ENCODE data around the gene CMTM4.
"Not testable (repeated sequence)": the region's sequence is repeated elsewhere in the genome, so short reads cannot be mapped to it uniquely, and the experiment has no call there.

Gene CMTM4

DNA sequence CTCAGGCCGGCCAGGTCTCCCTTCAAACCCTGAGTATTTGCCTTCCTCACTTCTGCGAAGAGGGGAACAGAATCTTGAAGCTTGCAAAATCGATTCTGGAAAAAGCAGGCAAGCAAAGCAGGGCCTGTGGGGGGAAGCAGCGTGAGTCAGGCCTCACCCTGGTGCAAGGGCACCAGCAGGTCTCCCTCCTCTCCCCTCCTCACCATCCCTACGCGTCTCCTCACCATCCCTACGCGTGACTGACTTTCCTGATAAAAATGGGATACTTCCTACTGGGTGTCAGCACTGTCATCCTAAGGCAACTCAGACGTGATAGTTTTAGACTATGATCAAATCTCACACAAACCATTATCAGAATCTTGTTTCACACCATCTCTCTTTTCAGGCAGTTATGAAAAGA lies 80.0 kb downstream of the CMTM4 start:
- no peak for DNase-seq (ENCODE audit: low read depth, low spot score)

DNA sequence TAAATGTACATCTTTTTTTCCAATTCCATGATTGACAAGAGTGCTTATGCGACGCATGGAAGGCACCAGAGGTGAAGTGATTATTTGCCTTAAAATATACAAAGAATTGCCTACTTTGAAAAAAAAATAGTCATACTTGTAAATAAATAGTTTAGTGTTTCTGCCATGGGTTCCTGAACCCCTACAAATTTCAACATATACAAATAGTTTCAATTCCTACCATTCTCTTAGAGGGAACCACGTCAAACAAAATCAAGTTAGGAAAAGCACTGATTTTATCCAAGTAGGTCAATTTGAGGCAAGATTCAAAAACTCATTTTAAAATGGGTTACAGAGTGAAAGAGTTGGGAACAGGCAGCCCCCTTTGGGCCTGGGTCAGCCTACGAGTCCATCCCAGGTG lies 80.4 kb downstream of the CMTM4 start:
- DNase-seq (ENCODE audit: low read depth, low spot score) = no peak

DNA sequence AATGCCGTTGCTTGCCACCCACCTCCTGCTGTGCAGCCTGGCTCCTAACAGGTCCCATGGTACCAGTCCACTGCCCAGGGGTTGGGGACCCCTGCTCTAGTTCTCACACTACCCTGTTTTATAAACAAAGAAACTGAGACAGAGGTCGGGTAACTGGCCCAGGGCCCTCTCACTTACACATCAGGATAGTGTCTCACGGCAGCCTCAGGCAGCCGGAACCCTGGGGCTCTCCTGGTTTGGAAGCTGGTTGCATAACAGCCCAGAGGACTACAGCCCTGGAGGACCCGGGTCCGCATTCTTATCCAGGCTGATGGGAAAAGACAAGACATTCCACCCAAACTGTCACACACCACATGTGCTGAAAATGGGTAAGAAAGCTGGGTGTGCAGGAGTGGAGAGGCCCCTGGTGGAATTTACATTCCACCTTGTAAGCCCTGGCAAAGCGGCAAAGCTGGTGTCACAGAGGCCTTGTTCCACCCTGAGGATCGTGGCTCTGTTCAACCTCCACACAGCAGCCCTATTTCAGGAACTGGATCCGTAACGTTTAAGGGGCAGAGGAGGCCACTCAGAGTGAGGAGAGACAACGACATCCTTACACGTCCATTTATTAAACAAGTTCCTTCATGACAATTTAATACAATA lies 82.3 kb downstream of the CMTM4 start:
- DNase-seq (ENCODE audit: low read depth, low spot score) = no peak

DNA sequence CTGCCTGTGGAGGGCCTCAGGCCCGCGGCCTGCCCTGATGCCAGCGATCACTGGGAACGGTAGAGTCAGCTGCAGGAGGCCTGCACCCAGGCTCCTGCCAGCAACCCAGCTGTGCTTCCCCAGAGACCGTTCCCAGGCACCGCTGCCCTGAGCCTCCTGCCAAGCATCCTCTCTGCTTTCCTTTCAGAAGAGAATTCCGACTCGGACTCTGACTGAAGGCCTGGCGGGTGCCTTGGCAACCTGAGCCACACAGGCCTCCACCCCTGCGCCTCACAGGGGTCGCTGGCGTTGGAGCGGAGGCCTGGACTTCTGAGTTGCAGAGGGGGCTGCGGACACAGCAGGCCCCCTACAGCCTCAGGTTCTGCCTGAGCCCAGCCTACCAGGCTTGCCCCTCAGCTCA lies 84.1 kb downstream of the CMTM4 start:
- no peak for DNase-seq (ENCODE audit: low read depth, low spot score)

DNA sequence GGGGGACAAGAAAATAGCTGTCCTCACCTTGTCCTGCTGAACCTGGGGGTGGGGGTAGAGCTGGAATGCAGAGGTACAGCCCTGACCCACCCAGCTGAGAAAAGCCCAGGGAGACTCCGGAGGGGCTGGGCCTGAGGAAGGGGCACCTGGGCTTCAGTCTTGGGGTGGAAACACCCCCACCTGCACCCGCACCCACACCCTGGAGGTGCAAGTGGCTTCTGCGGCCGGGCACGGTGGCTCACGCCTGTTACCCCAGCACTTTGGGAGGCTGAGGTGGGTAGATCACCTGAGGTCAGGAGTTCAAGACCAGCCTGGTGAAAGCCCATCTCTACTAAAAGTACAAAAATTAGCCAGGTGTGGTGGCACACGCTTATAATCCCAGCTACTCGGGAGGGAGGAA lies 84.6 kb downstream of the CMTM4 start:
- DNase-seq (ENCODE audit: low read depth, low spot score) = not testable (repeated sequence)

DNA sequence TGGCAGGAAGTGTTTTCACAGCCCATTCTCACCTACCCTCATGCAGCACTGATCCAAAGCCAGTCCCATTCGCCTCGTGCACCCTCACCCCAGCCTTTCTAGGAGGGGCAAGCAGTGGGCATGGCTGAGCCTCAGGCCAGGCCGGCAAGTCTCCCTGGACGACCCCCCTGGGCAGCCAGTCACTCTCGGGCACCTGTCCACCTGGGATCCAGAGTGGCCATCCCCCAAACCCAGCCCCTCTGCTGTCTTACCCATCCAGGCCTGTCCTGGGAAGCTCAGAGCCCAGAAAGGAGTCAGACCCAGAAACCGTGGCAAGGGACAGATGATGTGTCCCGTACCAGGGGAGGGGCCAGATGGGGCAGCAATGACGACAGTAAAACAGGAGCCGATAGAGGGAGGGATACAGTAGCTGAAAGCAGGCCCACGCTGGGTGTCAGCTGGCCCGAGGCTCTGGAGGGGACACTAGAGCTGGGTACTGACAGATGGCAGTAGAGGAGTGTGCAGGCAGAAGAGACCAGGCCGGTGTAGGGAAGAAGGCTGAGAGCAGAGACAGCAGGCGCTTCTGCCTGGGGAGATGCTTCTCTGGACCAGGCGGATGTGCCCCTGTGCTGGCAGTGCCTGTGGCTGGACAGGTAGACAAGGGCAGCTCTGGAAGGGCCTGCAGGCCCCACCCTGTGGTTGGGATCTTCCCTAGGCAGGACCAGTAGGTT lies 86.3 kb downstream of the CMTM4 start:
- no peak for DNase-seq (ENCODE audit: low read depth, low spot score)

DNA sequence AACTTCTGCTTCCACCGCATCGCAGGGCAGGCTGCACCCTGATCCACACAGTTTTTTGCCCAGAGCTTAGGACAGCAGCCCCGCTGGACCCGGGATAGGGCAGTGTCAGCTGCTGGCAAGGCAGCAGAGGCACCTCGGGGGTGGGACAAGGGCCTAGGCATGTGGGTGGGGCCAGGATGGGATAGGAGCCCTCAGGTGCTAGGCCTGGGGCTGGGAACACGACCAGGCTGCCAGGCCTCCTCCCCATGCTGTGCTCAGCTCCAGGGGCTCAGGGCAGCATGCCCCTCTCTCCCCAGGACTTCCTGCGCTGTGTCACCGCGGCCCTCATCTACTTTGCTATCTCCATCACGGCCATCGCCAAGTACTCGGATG lies 87.4 kb downstream of the CMTM4 start:
- no peak for DNase-seq (ENCODE audit: low read depth, low spot score)

DNA sequence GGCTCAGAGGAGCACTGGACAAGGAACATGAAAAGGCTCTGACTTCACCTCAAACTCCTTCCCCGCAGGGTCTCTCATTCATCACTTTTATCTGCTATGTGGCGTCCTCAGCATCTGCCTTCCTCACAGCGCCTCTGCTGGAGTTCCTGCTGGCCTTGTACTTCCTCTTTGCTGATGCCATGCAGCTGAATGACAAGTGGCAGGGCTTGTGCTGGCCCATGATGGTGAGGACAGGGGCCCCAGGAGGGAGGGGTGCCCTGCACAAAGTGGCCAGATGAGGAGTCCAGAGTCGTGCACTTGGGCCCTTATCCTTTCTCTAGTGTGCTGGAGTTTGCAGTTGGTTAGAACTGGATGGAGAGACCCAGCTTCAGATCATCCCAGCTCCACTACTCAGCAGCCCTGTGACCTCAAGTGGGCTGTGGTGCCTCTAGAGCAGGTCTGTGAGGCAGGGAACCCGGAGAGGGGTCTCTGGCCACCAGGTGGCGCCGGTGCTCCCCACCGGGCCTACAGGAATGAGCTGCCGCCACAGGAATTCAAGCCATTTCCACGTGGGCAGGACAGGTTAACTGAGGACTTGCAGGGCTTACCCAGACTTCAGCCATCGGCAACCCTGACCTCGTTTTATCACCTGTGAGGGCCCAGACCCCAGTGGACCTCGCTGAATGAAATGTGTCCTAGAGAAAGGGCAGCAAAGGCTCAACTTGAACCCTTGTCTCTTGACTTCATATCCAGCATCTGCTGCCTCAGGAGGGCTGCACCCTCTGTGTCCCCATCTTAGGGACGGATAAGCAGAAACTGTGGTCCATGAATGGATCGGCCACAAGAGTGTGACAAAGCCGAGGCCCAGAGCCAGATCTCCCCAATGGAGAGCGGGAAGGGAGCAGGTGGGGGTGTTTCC lies 88.1 kb downstream of the CMTM4 start:
- peak; percentile 66 for DNase-seq (ENCODE audit: low read depth, low spot score)

DNA sequence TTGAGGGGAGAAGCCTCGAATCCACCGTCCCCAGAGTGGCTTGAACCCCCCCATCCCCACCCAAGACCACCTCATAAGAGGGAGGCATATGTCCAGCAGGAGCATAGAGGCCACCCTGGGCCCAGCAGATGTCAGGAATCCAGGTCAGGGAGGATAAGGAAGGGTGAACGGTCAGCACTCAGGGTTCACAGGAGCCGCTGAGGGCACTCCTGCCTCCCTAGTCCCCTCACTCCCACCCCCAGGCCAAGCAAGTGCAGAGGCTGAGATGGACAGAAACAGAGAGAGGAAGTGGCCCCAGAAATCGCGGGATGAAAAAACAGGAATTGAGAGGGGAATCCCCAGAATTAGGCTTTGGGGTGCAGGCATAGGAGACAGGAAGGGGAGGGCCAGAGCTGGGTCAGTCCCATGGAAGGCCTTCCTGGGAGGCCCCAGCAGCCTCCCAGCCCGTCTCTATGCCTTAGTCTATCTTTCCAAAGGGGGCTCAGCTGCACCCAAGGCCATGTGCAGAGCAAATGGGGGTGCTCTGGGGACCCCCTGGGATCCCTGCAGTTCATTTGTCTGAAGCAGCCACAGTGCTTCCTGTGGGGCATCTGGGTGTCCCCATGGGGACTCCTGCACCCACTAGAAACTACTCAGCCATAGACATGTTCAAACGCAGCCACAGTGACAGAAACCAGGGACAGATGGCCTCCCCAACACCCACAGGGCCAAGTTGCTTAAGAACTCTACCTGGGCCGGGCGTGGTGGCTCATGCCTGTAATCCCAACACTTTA lies 90.4 kb downstream of the CMTM4 start:
- DNase-seq (ENCODE audit: low read depth, low spot score) = no peak

DNA sequence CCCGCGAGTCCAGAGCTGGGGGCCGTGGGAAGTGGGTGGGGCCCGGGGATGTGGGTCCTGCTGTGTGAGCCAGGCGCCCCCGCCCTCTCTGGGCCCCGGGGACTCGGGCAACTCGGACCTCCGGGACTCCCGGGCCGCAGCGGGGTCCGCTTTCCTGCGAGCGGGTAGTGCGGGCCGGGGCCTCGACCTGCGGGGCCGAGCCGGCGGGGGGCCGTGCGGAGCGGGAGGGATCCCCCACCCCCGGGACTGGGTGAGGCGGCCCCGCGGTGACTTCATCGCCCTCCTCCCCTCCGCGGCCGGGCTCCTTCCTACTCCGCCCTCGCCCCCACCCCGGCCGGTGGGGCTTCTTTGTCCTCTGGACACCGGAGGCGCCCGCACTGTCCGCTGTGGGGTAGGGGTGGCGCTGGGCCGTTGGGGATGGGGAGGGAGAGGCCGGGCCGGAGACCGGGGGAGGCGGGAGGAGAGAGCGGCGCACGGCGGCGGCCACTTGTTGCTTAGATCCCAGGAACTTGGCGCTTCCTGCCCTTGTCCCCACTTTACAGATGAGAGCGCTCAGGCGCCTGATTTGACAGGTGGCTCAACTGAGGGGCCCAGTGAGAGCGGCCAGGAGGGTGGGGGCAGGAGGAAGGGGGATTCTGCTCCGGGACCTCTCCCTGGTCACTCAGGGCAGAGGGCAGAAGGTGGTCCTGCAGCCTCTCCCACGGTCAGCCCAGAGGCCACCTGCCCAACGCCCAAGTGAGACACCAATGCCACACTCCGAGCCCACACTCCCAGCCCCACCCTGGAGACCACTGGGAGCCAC lies 91.2 kb downstream of the CMTM4 start:
- no peak for DNase-seq (ENCODE audit: low read depth, low spot score)

DNA sequence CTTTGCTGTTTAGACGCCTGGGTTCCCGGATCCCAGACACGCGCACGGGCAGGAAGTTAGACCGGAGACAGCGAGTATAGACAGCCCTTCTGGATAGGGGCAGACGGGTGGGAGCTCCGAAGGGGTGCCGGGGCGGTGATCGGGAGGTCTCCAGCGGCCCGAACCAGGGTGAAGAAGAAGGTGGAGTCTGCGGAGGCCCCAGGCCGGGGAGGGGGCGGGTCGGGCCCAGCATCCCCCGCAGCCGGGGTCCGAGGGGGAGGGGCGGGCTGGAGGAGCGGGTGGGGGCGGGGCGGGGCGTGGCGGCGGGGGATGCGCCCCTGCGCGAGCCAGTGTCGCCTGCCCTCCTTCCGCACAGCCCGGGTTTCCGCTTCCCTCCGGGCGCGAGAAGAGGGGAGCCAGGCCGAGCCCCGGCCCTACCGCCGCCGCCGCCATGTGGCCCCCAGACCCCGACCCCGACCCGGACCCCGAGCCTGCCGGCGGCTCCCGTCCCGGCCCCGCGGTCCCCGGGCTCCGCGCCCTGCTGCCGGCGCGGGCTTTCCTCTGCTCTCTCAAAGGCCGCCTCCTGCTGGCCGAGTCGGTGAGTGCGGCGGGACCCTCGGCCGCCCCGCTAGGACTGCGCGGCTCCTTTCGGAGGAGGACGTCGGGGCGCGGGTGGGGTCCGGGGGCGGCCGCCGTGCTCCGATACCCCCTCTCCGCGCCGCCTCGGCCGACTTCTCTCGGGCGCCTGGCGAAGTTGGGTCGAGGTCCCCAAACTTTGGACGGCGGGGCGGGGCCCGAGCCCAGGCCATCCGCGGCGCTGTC lies 92.0 kb downstream of the CMTM4 start, which contains the start of gene CMTM3:
Gene CMTM3, plus strand, starts transcription at position 329 of the 801 bp plus-strand sequence. Its CDS starts 102 bp downstream, at position 431.
- DNase-seq (ENCODE audit: low read depth, low spot score) = peak; percentile 44

DNA sequence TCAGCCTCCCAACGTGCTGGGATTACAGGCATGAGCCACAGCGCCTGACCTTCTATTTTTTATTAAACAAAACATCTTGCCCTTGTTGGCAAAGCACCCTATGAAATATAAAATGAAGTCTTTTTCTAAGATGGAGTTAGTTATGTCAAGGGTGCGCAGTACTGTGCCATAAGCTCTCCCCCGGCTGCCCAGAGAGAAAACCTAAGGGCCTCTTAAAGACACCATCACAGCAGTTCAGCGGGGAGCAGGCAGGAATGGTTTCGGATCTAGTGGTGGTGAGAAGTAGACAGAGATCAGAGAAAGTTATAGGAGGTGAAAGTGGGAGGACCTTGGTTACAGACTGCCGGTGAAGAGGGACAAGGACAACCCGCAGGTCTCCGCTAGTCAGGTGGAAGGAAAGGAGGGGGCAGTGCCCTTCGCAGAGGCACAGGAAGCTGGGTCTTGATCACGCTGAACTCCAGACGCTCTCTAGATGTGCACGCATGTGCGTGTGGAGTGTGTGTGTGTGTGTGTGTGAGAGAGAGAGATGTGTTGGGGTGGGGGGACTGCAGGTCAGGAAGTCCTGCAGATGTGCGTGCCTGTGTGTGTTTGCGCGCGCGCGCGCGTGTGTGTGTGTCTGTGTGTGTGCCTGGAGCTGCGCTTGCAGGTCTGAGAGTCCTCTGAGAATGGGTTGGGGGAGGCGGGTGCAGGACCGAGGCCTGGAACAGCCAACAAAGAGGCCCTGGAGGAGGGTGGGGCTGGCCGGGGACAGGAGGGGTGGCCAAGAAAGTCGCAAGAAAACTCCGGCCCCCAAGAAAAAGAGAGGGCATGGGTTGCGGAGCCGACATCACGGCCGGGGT lies 92.8 kb downstream of the CMTM4 start:
- peak; percentile 57 for DNase-seq (ENCODE audit: low read depth, low spot score)

DNA sequence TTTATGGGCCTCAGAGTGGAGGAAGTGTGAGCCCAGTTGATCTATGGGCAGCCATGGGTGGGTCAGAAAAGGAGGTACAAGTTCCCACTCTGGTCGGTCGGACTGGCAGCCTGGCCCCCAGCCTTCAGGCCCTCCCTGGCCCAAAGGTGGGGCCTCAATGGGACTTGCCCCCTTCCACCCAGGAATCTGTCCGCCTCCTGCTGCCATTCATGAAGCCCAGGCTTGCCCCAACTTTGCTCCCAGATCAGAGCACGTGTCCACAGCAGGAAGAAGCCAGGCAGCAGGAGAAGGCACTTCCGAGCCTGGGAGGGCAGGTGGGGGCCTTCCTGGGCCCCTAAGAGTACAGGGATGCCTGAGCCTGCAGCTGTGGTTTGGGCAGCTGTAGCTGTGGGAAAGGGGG lies 95.1 kb downstream of the CMTM4 start:
- DNase-seq (ENCODE audit: low read depth, low spot score) = no peak

DNA sequence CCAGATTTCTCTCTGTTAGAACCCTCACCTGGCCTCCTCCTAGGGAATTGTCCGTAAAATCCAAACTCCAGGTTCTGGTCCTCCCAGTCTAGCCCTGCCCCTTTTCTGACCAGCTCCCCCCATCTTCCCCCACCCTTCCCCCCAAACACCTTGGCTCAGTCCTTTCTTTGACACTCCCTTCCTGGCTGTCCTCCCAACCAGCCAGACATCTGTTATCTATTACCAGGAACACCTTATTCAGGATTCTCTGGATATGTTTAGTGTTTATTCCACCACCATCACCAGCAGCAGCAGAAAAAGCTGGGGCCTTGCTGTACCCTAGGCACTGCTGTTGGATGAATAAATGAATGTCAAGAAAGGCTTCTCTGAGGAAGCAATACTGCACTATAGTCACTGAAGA lies 96.1 kb downstream of the CMTM4 start:
- DNase-seq (ENCODE audit: low read depth, low spot score) = no peak

DNA sequence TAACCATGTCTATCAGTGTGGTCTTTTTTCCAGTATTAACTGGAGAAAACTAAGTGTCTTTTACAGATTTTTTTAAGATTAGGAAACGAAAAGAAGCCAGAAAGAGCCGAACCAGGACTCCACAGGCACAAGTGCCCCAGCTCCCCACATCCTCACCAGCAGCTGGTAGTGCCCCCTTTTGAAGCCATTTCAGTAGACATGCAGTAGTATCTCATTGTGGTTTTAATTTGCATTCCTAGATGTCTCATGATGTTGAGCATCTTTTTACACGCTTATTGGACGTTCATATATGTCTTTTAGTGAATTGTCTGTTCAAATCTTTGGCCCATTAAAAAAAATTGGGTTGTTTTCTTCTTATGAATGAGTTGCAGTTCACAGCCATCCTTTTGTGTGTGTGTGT lies 96.8 kb downstream of the CMTM4 start:
- no peak for DNase-seq (ENCODE audit: low read depth, low spot score)

DNA sequence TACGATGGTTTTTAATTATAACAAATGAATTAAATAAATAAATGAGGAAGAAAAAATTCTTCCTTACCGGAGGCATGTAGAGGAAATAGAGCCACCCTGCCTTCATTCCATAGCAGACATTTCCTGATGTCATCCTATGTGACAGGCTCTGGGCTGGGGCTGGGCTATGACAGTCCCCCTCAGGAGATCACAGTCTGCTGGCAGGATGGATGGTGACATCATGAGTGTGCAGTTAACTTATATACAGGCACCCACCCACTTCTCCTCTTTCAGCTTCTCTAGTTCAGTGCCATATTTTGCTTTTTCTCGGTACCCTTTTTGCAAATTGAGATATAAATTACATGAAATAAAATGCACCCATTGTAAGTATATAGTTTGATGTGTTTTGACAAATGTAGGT lies 98.4 kb downstream of the CMTM4 start:
- DNase-seq (ENCODE audit: low read depth, low spot score) = no peak

DNA sequence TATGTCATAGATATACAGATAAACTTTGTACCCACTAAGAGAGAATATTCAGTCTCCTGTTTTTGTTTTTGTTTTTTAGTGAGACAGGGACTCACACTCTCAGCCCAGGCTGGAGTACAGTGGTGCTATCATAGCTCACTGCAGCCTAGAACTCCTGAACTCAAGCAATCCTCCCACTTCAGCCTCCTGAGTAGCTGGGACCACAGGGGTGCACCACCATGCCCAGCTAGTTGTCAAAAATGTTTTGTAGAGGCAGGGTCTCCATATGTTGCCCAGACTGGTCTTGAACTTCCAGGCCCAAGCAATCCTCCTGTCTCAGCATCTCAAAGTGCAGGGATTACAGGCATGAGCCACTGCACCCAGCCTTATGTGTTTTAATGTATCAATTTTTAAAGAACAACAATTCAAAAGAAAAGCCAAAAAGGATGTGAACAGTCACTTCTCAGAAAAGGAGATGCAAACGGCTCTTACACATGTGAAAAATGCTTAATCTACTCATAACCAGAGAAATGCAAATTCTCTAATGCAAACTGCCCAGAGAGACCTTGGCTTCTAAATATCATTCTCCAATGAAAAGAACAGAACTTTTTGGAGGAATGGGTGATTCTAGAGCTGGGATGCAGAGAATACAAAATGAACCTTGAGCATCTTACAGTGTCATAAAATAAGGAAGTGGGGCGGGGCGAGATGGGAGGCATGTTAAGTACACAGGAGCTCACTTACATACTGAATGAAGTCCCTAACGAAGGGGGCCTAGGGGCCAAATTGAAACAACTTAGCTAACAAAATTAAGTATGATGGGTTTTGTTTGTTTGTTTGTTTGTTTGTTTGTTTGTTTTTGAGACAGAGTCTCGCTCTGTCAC lies 99.3 kb downstream of the CMTM4 start:
- DNase-seq (ENCODE audit: low read depth, low spot score) = no peak

DNA sequence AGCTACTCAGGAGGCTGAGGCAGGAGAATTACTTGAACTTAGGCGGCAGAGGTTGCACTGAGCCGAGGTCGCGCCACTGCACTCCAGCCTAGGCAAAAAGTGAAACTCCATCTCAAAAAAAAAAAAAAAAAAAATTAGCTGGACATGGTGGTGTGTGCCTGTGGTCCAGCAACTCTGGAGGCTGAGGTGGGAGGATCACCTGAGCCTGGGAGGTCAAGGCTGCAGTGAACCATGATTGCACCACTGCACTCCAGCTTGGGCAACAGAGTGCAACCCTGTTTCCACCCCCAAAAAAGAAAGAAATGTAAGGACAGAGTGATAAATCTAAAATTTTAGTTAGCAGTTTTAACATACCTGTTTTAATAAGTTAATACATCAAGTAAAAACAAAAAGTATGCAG lies 100.0 kb downstream of the CMTM4 start:
- DNase-seq (ENCODE audit: low read depth, low spot score) = not testable (repeated sequence)

Data from activated CD4-positive, CD25-positive, alpha-beta regulatory T cell treated with anti-CD3 and anti-CD28 coated beads, Interleukin-2, amount 50 U/mL, for 16 hours (primary cell).